Activated CD4-positive, CD25-positive, alpha-beta regulatory T cell treated with anti-CD3 and anti-CD28 coated beads, Interleukin-2, amount 50 U/mL, for 72 hours (primary cell): ENCODE data around the gene TMEM39B.
A peak's percentile ranks its signal among the peaks of the same experiment; 100 is the strongest.
"Not testable (repeated sequence)": the region's sequence is repeated elsewhere in the genome, so short reads cannot be mapped to it uniquely, and the experiment has no call there.

Experiments
- DNase-seq: peaks from one replicate; pipeline ENCODE4 v3.0.0; 2021

Gene TMEM39B

GRCh38 chr1:32071758-32072621 lies 749 bp upstream of the TMEM39B start:
- no peak for DNase-seq

DNA sequence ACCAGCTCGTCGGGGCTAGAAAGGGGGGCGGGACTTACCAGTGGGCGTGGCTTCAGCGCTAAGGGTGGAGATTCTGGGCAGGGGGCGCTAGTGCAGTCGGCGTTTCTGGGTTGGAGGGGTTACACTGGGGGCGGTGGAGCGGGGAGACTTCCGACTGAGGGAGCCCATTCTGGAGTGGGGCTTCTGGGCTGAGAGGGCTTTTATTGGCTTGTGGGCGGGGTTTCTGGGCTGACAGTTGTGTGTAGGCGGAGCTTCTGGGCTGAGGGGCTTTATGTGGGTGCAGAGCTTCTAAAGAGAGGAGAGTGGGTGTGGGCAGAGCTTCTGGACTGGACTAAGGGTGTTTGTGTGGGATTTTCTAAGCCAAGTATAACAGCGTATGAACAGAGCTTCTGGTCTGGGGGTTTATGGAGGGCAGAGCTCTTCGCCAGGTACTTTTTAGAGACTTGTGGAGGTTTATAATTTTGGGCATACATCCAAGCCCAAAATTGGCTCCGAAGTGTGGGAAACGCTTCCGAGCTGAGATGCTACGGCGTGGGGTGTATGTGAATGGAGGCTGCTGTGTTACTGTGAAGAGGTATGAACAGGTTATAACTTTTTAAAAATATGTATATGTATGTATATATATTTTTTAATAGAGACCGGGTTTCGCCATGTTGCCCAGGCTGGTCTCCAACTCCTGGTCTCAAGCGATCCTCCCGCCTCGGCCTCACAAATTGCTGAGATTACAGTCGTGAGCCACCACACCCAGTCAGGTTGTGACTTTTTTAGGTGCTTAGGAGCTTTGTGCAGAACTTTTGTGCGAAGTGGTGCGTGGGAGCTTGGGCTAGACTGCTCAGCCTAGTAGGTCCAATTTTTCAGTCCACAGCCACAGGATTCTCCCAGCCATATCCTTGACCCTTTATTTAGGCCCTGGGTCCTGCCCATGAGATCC lies 825 bp downstream of the TMEM39B start:
- no peak for DNase-seq

DNA sequence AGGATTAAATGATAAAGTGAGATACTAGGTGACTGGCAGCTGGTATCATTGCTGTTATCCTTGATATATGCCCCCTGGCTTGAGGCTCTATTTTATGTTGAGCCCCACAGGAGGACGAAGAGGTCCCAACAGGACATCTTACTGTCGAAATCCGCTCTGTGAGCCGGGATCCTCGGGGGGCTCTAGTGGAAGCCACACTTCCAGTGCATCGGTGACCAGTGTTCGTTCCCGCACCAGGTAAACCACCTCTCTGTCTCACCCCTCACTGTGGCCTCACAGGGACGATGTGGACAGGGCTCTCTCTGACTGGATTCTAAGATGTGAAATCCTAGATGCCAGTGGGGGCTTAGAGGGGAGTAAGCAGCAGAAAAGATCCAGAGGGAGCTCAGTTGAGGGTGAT lies 2.1 kb downstream of the TMEM39B start:
- DNase-seq, result no peak

GRCh38 chr1:32077451-32077850 lies 4.7 kb downstream of the TMEM39B start:
- DNase-seq, result no peak

GRCh38 chr1:32082022-32082421 lies 9.3 kb downstream of the TMEM39B start:
- DNase-seq, result no peak

DNA sequence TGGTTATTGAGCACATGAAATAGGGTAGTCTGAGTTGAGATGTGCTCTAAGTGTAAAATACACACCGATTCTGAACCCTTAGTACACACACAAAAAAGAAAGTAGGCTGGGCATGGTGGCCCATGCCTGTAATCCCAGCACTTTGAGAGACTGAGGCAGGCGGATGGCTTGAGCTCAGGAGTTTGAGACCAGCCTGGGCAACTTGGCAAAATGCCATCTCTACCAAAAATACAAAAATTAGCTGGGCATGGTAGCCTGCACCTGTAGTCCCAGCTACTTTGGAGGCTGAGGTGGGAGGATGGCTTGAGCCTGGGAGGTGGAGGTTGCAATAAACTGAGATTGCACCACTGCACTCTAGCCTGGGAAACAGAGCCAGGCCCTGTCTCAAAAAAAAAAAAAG lies 13.6 kb downstream of the TMEM39B start:
- DNase-seq, result not testable (repeated sequence)

DNA sequence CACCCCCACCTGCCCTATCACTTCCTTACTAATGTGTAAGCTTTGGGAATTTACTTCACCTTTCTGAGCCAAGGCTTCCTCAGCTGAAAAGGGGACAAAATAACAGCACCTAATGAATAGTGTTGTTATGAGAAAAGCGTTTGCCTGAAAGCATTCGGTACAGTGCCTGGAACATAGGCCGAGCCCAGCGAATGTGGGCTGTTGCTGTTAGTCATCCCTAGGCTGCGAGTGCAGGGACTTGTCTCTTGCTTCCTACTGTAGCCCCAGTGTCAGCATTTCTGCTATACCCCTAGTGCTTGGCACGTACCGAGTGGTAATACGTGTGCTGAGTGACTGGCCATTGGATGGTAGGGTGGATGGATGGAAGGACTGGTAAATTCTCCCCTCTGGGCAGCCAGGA lies 18.4 kb downstream of the TMEM39B start:
- no peak for DNase-seq

DNA sequence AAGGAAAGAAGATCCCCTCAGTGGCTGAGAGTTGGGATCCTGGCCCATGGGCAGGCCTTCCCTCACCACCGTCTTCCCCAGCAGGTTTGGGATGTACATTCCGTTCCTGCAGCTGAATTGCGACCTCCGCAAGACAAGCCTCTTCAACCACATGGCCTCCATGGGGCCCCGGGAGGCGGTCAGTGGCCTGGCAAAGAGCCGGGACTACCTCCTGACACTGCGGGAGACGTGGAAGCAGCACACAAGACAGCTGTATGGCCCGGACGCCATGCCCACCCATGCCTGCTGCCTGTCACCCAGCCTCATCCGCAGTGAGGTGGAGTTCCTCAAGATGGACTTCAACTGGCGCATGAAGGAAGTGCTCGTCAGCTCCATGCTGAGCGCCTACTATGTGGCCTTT lies 18.9 kb downstream of the TMEM39B start:
- no peak for DNase-seq

- no peak for DNase-seq
These were observed 22.2 kb downstream of the TMEM39B start for GRCh38 chr1:32094746-32095521.

DNA sequence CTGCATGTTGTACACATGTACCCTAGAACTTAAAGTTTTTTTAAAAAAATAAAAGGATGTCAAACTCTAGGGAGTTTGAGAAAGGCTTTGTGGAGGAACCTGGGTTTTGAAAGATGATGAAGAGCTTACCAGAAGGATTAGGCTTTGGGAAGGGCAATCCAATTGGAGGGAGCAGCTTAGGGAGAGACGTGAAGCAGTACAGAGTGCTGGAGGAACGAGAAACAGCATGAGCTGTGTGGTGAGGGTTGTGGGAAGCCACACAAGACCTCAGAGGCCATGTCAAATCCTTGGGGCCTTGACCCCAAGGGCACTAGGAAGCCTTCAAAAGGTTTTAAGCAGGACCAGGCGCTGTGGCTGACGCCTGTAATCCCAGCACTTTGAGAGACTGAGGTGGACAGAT lies 26.7 kb downstream of the TMEM39B start:
- DNase-seq, result no peak

DNA sequence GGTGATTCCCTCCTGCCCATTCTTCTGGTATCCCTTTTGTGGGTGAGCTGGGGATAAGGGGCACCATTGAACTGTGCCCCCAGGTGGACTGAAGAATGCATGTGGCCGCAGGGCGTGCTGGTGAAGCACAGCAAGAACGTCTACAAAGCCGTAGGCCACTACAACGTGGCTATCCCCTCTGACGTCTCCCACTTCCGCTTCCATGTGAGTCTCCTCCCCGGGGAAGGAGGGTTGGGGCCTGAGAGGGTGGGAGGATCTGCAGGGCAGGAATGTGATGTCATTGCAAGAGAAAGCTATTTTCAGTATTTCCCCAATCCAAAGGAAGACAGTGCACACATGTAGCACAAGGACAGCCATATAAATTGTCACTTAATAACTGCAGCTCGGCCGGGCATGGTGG lies 27.6 kb downstream of the TMEM39B start:
- DNase-seq, result no peak

DNA sequence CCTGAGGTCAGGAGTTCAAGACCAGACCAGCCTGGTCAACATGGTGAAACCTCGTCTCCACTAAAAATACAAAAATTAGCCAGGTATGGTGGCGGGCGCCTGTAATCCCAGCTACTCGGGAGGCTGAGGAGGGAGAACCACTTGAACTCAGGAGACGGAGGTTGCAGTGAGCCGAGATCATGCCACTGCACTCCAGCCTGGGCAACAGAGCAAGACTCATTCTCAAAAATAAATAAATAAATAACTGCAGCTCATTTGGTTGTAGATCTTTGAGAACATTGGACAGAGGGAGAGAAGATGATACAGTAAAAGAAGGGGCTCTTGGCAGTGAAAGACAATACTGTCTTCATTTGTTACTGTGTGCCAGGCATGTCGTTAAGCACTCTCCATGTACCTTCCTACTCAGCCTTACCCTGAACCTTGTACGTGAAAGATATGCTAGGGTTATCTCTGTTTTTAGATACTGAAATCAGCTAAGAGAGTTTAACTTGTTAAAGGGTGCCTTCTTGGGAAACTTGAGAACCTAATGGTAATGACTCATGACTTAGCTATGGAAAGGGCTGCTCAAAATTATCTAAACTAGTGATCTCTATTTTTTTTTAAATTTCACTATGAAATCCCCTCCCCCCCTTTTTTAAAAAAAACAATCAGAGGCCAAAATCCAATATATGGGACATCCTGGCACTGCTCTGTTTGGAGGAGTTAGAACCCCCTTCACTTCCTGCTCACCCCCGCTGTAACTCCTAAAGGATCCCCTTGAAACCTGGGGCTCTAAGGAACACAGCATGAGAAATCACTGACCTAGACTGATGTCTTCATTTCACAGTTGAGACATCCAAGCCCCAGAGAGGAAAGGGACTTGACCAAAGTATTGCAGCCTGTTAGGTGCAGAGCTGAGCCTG lies 28.3 kb downstream of the TMEM39B start:
- DNase-seq, result no peak

DNA sequence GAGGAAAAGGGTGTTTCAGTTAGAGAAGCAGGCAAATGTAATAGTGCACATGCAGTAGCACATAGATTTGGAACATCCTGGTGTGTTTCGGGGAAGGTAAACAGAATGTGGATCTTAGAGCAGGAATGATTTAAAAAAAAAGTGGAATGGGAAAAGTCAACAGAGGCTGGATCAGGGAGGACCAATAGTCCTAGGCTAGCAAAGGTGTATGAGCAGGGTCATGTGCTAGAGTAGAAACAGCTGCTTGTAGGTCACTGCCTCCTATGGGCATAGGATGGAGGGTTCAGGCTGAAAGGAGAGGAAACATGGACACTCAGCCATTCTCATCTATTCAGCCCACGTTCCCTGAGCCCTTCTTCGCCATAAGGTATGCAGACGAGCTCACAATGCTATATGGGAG lies 31.4 kb downstream of the TMEM39B start:
- DNase-seq, result no peak

- no peak for DNase-seq
These were observed 32.6 kb downstream of the TMEM39B start for GRCh38 chr1:32105338-32105737.

DNA sequence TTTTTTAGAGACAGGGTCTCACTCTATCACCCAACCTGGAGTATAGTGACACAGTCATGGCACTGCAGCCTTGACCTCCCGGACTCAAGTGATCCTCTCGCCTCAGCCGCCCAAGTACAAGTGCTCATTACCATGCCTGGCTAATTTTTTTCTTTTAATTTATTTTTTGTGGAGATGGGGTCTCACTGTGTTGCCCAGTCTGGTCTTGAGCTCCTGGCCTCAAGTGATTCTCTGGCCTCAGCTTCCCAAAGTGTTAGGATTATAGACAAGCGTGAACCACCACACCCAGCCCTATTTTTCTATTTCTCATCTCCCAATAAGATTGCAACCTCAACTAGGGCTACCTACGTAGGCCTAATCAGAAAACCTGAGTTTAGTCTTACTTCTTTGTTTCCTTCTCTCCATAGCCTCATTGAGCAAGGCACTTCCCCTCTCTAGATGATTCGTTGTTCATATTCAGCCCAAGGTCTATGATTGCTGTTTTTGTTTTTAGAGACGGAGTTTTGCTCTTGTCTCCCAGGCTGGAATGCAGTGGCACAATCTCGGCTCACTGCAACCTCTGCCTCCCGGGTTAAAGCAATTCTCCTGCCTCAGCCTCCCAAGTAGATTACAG lies 34.0 kb downstream of the TMEM39B start:
- DNase-seq, result no peak

DNA sequence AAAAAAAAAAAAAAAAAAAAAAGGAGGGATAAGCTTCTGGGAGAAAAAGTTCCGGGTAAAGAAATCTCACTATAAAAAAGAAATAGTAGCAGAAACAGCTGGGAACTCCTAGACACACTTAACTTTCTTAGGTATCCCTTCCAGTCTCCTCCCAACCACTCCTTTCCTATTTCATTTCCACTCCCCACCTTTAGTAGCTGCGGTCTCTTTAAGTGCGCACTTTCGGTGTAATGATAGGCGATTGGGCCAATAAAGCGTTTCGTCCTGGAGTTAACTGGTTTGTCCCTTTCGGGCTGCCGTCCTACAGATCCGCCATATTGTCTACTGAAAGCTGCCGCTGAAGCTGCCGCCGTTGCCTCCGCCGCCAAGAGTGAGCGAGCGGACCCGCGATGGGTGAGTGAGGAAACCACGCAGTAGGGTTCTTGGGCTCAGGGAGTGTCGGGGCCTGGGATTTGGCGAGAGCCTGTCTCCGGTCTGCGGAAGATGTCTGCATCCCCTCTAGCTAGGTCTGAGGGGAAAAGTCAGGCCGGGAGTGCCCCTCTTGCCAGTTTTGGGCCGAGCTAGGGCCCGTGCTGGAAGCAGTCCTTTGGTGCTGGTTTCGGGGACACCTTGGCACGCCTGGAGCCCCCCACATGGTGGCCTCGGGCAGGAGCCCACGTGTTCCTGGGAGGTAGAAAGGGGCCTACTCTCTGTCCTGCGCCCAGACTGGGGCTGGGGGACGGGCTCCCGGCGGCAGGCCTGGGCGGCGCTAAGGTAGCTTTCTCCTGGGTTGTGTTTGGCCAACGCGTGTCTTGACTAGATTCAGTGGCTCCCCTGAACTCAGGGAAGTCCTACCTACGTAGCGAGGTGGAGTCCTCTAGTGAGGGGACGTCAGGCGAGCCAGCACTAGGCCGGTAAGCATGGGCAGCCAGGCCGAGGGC lies 35.3 kb downstream of the TMEM39B start, which contains the start of gene KPNA6:
TSS of gene KPNA6 (plus strand) at position 315 of the 920 bp plus-strand sequence. CDS start at position 390, 75 bp downstream.
- DNase-seq, result peak; percentile 87

GRCh38 chr1:32111040-32111623 lies 38.4 kb downstream of the TMEM39B start:
- DNase-seq, result no peak

DNA sequence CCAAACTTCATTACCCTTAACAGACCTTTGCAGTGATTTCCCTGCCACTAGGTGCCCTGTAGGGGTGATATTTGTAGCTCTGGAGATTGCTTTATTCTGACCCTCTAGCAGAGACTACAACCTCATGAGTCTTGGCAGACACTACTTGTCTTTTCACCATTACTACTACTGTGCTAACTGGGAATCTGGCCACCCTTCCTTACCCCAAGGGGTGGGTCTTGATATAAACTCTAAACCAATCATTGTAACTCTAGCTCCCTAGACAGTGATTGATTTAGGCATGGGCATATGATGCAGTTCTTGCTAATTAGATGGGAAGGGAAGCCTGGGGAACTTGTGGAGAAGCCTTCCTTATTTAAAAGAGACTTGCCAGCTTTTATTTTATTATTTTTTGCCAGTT lies 39.0 kb downstream of the TMEM39B start:
- DNase-seq, result no peak

GRCh38 chr1:32112806-32113375 lies 40.2 kb downstream of the TMEM39B start:
- no peak for DNase-seq
